PC-9 (cell line): Measurements from ENCODE around the gene TMEM91. TPM values are rescaled to one million over a fixed set of nuclear protein-coding genes. Genes with fewer than 3 reads are reported as not detected.

Experiments used
- BruUV-seq: library from RNA; stranded (reverse); fragments of 400-500 nt; replicated peaks from 2 replicates; lab custom pipeline; 2021; lab: Mats Ljungman, UMichigan
- CTCF ChIA-PET: fragments of 300-600 bp; sonication (Branson Sonifier 250); formaldehyde crosslinking; loops from one replicate; lab custom pipeline; 2022; ENCODE audit warnings: antibody characterized with exemption; lab: Charles Lee
- POLR2A ChIA-PET: fragments of 300-600 bp; sonication (Branson Sonifier 250); formaldehyde crosslinking; loops from one replicate; lab custom pipeline; 2022; ENCODE audit warnings: antibody characterized with exemption; ENCODE audit not compliant: unreplicated experiment; lab: Charles Lee
- DNase-seq, 2 experiments: peaks; one replicate each; pipeline versions ENCODE4 v3.0.0 to v3.0.0-alpha.2; 2015 to 2022; ENCODE audit warnings: mixed read lengths in 1 of 2
- H2AFZ ChIP-seq: fragments of 200-600 bp; sonication (generic); 2 replicates; pipeline ENCODE4 v1.8.1; 2017; ENCODE audit warnings: antibody characterized with exemption
- H3F3A ChIP-seq: fragments of 200-600 bp; sonication (generic); 2 replicates; pipeline ENCODE4 v1.8.1; 2017; ENCODE audit warnings: antibody characterized with exemption, mild to moderate bottlenecking, low read depth; ENCODE audit not compliant: insufficient read depth
- H3K27ac ChIP-seq: fragments of 200-600 bp; sonication (generic); 2 replicates; pipeline ENCODE4 v1.6.1; 2016; ENCODE audit warnings: mixed run types
- H3K27me3 ChIP-seq: fragments of 200-600 bp; sonication (generic); 2 replicates; pipeline ENCODE4 v1.6.1; 2016; ENCODE audit warnings: low read depth, mixed run types; ENCODE audit not compliant: insufficient read depth
- H3K36me3 ChIP-seq: fragments of 200-600 bp; sonication (generic); 2 replicates; pipeline ENCODE4 v1.6.1; 2016; ENCODE audit warnings: low read depth, mixed run types
- H3K4me1 ChIP-seq: fragments of 200-600 bp; sonication (generic); replicated peaks from 2 replicates; pipeline ENCODE4 v1.6.1; 2016; ENCODE audit warnings: mixed run types; ENCODE audit not compliant: insufficient read depth
- H3K4me2 ChIP-seq: fragments of 200-600 bp; sonication (generic); 2 replicates; pipeline ENCODE4 v1.6.1; 2017; ENCODE audit warnings: mixed run types
- H3K4me3 ChIP-seq: fragments of 200-600 bp; sonication (generic); 2 replicates; pipeline ENCODE4 v1.6.1; 2016; ENCODE audit warnings: mixed run types
- H3K79me2 ChIP-seq: fragments of 200-600 bp; sonication (generic); 2 replicates; pipeline ENCODE4 v1.6.1; 2017; ENCODE audit warnings: low read depth, mixed run types
- H3K9me2 ChIP-seq: fragments of 200-600 bp; sonication (generic); 2 replicates; pipeline ENCODE4 v1.8.1; 2017; ENCODE audit warnings: mild to moderate bottlenecking; ENCODE audit not compliant: insufficient read depth
- H3K9me3 ChIP-seq: fragments of 200-600 bp; sonication (generic); 2 replicates; pipeline ENCODE4 v1.8.1; 2016; ENCODE audit warnings: low read depth; ENCODE audit not compliant: insufficient read depth
- H4K20me1 ChIP-seq: fragments of 200-600 bp; sonication (generic); 2 replicates; pipeline ENCODE4 v1.8.1; 2017; ENCODE audit not compliant: insufficient read depth
- CTCF ChIP-seq: fragments of 200-600 bp; sonication (generic); conservative IDR thresholded peaks from 2 replicates; pipeline ENCODE4 v1.6.1; 2017; ENCODE audit warnings: mixed run types, antibody characterized with exemption, mild to moderate bottlenecking, moderate library complexity
- EZH2 ChIP-seq: fragments of 200-600 bp; sonication (generic); IDR thresholded peaks from 2 replicates; pipeline ENCODE4 v1.8.0; 2017; ENCODE audit warnings: antibody characterized with exemption, low read depth
- intact Hi-C: fragments of 100-400 bp; cut with micrococcal nuclease; formaldehyde crosslinking; loops from one replicate; pipeline ENCODE4 v1.10.0; 2022; ENCODE audit not compliant: unreplicated experiment
- total RNA-seq: library from RNA; stranded (reverse); gene quantifications from 2 replicates; pipeline ENCODE4 v1.2.3, GENCODE V29; 2021

The TMEM91 gene
- total RNA-seq, 1 experiment from 2014 or later = 21.9 TPM

DNA sequence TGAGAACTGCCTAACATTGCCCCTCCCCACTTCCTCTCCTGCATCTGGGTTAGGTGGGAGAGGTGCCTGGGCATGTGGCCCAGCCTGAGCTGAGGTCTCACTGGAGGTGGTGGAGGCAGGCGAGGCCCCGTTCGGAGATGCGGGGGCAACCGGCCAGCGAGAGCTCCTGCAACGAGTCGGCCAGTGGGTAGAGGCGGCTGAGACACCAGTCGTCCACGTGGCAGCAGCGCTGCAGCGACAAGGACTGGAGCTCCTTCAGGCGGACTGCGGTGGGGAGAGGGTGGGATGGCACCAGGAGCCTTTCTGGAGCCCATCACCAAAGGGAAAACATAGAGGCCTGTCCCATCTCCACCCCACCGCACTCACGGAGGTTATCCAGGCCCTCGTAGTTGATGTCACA, 56.8 kb downstream of the TMEM91 start:
- Histone ChIP-seq H3K4me1 (no peaks in the 10 kb centered on the region), H3F3A (peaks cover 10% of the 10 kb centered on the region; the same call in 1 of the 2 replicates), H3K4me3 (no peak overlapping the region), H3K79me2 (no peaks in the 10 kb centered on the region), H3K4me2 (no peak overlapping the region), H3K36me3 (no peaks in the 10 kb centered on the region), H3K27ac (no peak overlapping the region), H3K9me3 (no peaks in the 10 kb centered on the region), H3K27me3 (no peaks in the 10 kb centered on the region), H4K20me1 (no peaks in the 10 kb centered on the region), H2AFZ (no peak overlapping the region), H3K9me2 (no peaks in the 10 kb centered on the region)
- ChIA-PET POLR2A (no interaction called here), CTCF (no interaction called here)
- TF ChIP-seq EZH2 (no peak), CTCF (no peak)
- BruUV-seq = no TSS peak
- intact Hi-C loops = loop anchor here (10.0 kb wide), 1 partner anchor 78 kb away; the partner anchor contains the start of gene TGFB1
- DNase-seq = no peak

Other genes starting within 250 kb of the TMEM91 start
- gene CYP2S1, start 183.3 kb upstream of the TMEM91 start, total RNA-seq = 6.8 and 14.9 TPM in 2 replicates
- 236 and 271 TPM in 2 replicates for gene AXL, start 157.3 kb upstream of the TMEM91 start, total RNA-seq
- gene HNRNPUL1, start 112.2 kb upstream of the TMEM91 start, total RNA-seq = 248 and 266 TPM in 2 replicates
- gene CCDC97, start 66.4 kb upstream of the TMEM91 start, total RNA-seq = 24.1 and 26.4 TPM in 2 replicates
- 67.9 and 74.9 TPM in 2 replicates for gene TGFB1, start 22.6 kb upstream of the TMEM91 start, total RNA-seq
- 8.0 and 10.8 TPM in 2 replicates for gene B9D2, start 12.4 kb upstream of the TMEM91 start, total RNA-seq
- 37.7 and 43.7 TPM in 2 replicates for gene EXOSC5, start 20.8 kb downstream of the TMEM91 start, total RNA-seq
- gene BCKDHA, start 21.3 kb downstream of the TMEM91 start, total RNA-seq = 26.3 and 28.4 TPM in 2 replicates
- 0.20 TPM in 1 of 2 replicates, not detected in the other for gene B3GNT8, start 50.8 kb downstream of the TMEM91 start, total RNA-seq
- gene DMAC2, start 63.4 kb downstream of the TMEM91 start, total RNA-seq = 38.6 and 42.6 TPM in 2 replicates
- not detected in 2 replicates for gene ERICH4, start 66.6 kb downstream of the TMEM91 start, total RNA-seq
- gene CEACAM21, start 199.6 kb downstream of the TMEM91 start, total RNA-seq = not detected in 2 replicates